HepG2 (cell line): ENCODE data around the gene MAP2K7. TPM values are rescaled to one million over a fixed set of nuclear protein-coding genes. Genes with fewer than 3 reads are reported as not detected.

ENCODE experiments used
- ATAC-seq: fragments of 200-7000 bp; cut with Tn5 transposase; 3 replicates; pipeline ENCODE4 v1.9.1; 2020; ENCODE audit warnings: mild to moderate bottlenecking, moderate library complexity
- BruUV-seq: library from RNA; stranded (reverse); fragments of 400-500 nt; replicated peaks from 2 replicates; lab custom pipeline; 2021; lab: Mats Ljungman, UMichigan
- CTCF ChIA-PET: fragments of 300-600 bp; formaldehyde crosslinking; extraction: SDS; loops from one replicate; lab custom pipeline; 2021; ENCODE audit warnings: low total read pairs, inconsistent platforms, low intra/inter-chr PET ratio; lab: Yijun Ruan, JAX
- POLR2A ChIA-PET: fragments of 350-600 bp; sonication (Branson Sonifier 250); formaldehyde crosslinking; loops from one replicate; lab custom pipeline; 2020; ENCODE audit warnings: antibody characterized with exemption, inconsistent platforms; lab: Yijun Ruan, JAX
- DNase-seq: peaks from one replicate; pipeline ENCODE4 v3.0.0-alpha.2; 2015; ENCODE audit warnings: low spot score
- FAIRE-seq: peaks from 3 replicates; lab custom pipeline; 2011; peaks lifted over from hg19 to GRCh38; lab: Jason Lieb, UNC
- H2AFZ ChIP-seq: one replicate; pipeline ENCODE4 v1.6.1; 2011; ENCODE audit warnings: low read length, inconsistent platforms
- H3K27ac ChIP-seq: fragments of 300-600 bp; 3 replicates; pipeline ENCODE4 v1.8.0; 2011; ENCODE audit warnings: mixed run types, mild to moderate bottlenecking, mixed read lengths, low read length, inconsistent platforms; ENCODE audit not compliant: insufficient read depth; ENCODE audit errors: extremely low read length
- H3K27me3 ChIP-seq, 2 experiments: fragments of 200-600 bp in 1 of 2; 2 replicates in 1 of 2; 3 replicates in 1 of 2; pipeline versions ENCODE4 v1.6.0 to v1.8.0; 2011; ENCODE audit warnings: low read length in 2 of 2, mild to moderate bottlenecking in 2 of 2, moderate library complexity in 2 of 2, inconsistent platforms in 1 of 2; ENCODE audit not compliant: insufficient read depth in 2 of 2, control insufficient read depth in 1 of 2
- H3K36me3 ChIP-seq, 2 experiments: fragments of 200-600 bp in 1 of 2; replicated peaks in 1 of 2; 2 replicates in 1 of 2; 3 replicates in 1 of 2; pipeline versions ENCODE4 v1.5.1 to v1.8.0; 2011; ENCODE audit warnings: low read length in 2 of 2, inconsistent platforms in 1 of 2; ENCODE audit not compliant: insufficient read depth in 2 of 2, control insufficient read depth in 1 of 2
- H3K4me1 ChIP-seq: 2 replicates; pipeline ENCODE4 v1.5.1; 2012; ENCODE audit warnings: low read length, inconsistent platforms; ENCODE audit not compliant: insufficient read depth
- H3K4me2 ChIP-seq: 2 replicates; pipeline ENCODE4 v1.6.0; 2011; ENCODE audit warnings: low read depth, low read length, inconsistent platforms
- H3K4me3 ChIP-seq, 3 experiments: fragments of 200-600 bp in 1 of 3; sonication (generic), shearing (Covaris generic) in 1 of 3; replicated peaks in 1 of 3; 2 replicates each; pipeline ENCODE4 v1.5.1; 2011 to 2016; ENCODE audit warnings: low read length in 3 of 3, inconsistent platforms in 2 of 3, low read depth in 2 of 3, mild to moderate bottlenecking in 2 of 3, control low read depth in 1 of 3, mixed read lengths in 1 of 3; ENCODE audit not compliant: insufficient read depth in 1 of 3
- H3K79me2 ChIP-seq: one replicate; pipeline ENCODE4 v1.6.1; 2011; ENCODE audit warnings: low read length, inconsistent platforms; ENCODE audit not compliant: insufficient read depth
- H3K9ac ChIP-seq: 2 replicates; pipeline ENCODE4 v1.6.0; 2011; ENCODE audit warnings: mild to moderate bottlenecking, low read depth, low read length, inconsistent platforms; ENCODE audit not compliant: insufficient read depth
- H3K9me3 ChIP-seq: 2 replicates; pipeline ENCODE4 v1.5.1; 2012; ENCODE audit warnings: mild to moderate bottlenecking, low read length
- H4K20me1 ChIP-seq: 2 replicates; pipeline ENCODE4 v1.6.0; 2011; ENCODE audit warnings: inconsistent platforms, mild to moderate bottlenecking, low read length, moderate library complexity; ENCODE audit not compliant: insufficient read depth
- AGO2 ChIP-seq: fragments of 200-400 bp; formaldehyde crosslinking; optimal IDR thresholded peaks from 2 replicates; pipeline ENCODE3; 2017; ENCODE audit warnings: mild to moderate bottlenecking, low read depth, low read length, moderate library complexity
- ATF3 ChIP-seq: sonication (generic); formaldehyde crosslinking; IDR thresholded peaks from 2 replicates; pipeline ENCODE4 v1.4.0; 2020; ENCODE audit warnings: missing genetic modification reagents
- CBX1 ChIP-seq: IDR thresholded peaks from one replicate; pipeline ENCODE4 v1.6.1; 2016; ENCODE audit warnings: antibody characterized with exemption, low read depth
- CEBPG ChIP-seq: IDR thresholded peaks from 2 replicates; pipeline ENCODE4 v1.6.1; 2016
- HOXA5 ChIP-seq: sonication (generic); formaldehyde crosslinking; IDR thresholded peaks from 2 replicates; pipeline ENCODE4 v1.4.0; 2020; ENCODE audit warnings: missing genetic modification reagents
- IKZF4 ChIP-seq: sonication (generic); formaldehyde crosslinking; IDR thresholded peaks from 2 replicates; pipeline ENCODE4 v1.5.1; 2020; ENCODE audit warnings: borderline replicate concordance, mild to moderate bottlenecking, low read depth, missing genetic modification reagents; ENCODE audit errors: not compliant biosample characterization
- KAT7 ChIP-seq: IDR thresholded peaks from 2 replicates; pipeline ENCODE4 v1.6.1; 2018; ENCODE audit warnings: borderline replicate concordance, missing compliant biosample characterization
- MXI1 ChIP-seq: IDR thresholded peaks from 3 replicates; pipeline ENCODE4 v1.6.1; 2012; ENCODE audit warnings: low read depth, low read length, inconsistent platforms, borderline replicate concordance
- PLRG1 ChIP-seq: fragments of 450-650 bp; conservative IDR thresholded peaks from 2 replicates; pipeline ENCODE4 v1.6.1; 2016
- SIX4 ChIP-seq: sonication (generic); formaldehyde crosslinking; IDR thresholded peaks from 2 replicates; pipeline ENCODE4 v1.4.0; 2020; ENCODE audit warnings: missing genetic modification reagents
- THAP8 ChIP-seq: sonication (generic); formaldehyde crosslinking; IDR thresholded peaks from 2 replicates; pipeline ENCODE4 v1.5.1; 2020; ENCODE audit warnings: missing genetic modification reagents, mild to moderate bottlenecking, borderline replicate concordance
- U2AF1 ChIP-seq: fragments of 200-400 bp; formaldehyde crosslinking; optimal IDR thresholded peaks from 2 replicates; pipeline ENCODE3; 2017; ENCODE audit warnings: mild to moderate bottlenecking, low read depth, low read length
- ZBTB42 ChIP-seq: sonication (generic); formaldehyde crosslinking; IDR thresholded peaks from 2 replicates; pipeline ENCODE4 v1.5.0; 2020; ENCODE audit warnings: mild to moderate bottlenecking, missing genetic modification reagents
- ZNF230 ChIP-seq: sonication (generic); formaldehyde crosslinking; IDR thresholded peaks from 2 replicates; pipeline ENCODE4 v1.4.0; 2020; ENCODE audit warnings: mild to moderate bottlenecking, missing genetic modification reagents
- ZNF317 ChIP-seq: sonication (generic); formaldehyde crosslinking; IDR thresholded peaks from 2 replicates; pipeline ENCODE4 v1.5.0; 2020; ENCODE audit warnings: mild to moderate bottlenecking, missing genetic modification reagents
- ZNF496 ChIP-seq: sonication (generic); formaldehyde crosslinking; IDR thresholded peaks from 2 replicates; pipeline ENCODE4 v1.8.1; 2023; ENCODE audit warnings: mild to moderate bottlenecking, moderate library complexity, missing genetic modification reagents; ENCODE audit not compliant: insufficient replicate concordance
- ZNF513 ChIP-seq: sonication (generic); formaldehyde crosslinking; conservative IDR thresholded peaks from 2 replicates; pipeline ENCODE4 v1.5.0; 2020; ENCODE audit warnings: missing genetic modification reagents
- ZNF563 ChIP-seq: sonication (generic); formaldehyde crosslinking; IDR thresholded peaks from 2 replicates; pipeline ENCODE4 v1.8.0; 2022; ENCODE audit warnings: mild to moderate bottlenecking, moderate library complexity, missing genetic modification reagents
- ZNF713 ChIP-seq: sonication (generic); formaldehyde crosslinking; IDR thresholded peaks from 2 replicates; pipeline ENCODE4 v1.4.0; 2020; ENCODE audit warnings: mild to moderate bottlenecking, missing genetic modification reagents
- WGBS: methylation state at CpG from one replicate; pipeline ENCODE4 v1.1.6; 2017; ENCODE audit warnings: low lambda C conversion rate; 5-methylcytosine and 5-hydroxymethylcytosine counted together
- in situ Hi-C: cut with HindIII; loops from 2 replicates; pipeline ENCODE4 v1.10.0; 2017; ENCODE audit warnings: low pct_unique_long_range_greater_than_20kb; ENCODE audit not compliant: extremely low pct_ligation_motif_present
- intact Hi-C: fragments of 100-400 bp; cut with micrococcal nuclease; formaldehyde crosslinking; loops from one replicate; pipeline ENCODE4 v1.10.0; 2022; ENCODE audit not compliant: unreplicated experiment
- polyA plus RNA-seq, 8 experiments: library from polyadenylated mRNA; depleted of rRNA in 3 of 8; stranded (reverse) in 7 of 8; unstranded in 1 of 8; fragments of >200 nt; fragmentation: Illumina TruSeq in 4 of 8; extraction: Trizol in 4 of 8; gene quantifications; 2 replicates each; pipeline versions ENCODE4 v1.2.1 to v1.2.3, GENCODE V29; 2011 to 2016; ENCODE audit warnings: low read depth in 4 of 8, missing spikeins in 1 of 8, mixed read lengths in 1 of 8; ENCODE audit not compliant: insufficient read depth in 1 of 8
- total RNA-seq, 5 experiments: library from RNA; depleted of rRNA; stranded (reverse); fragments of >200 nt; fragmentation: Illumina TruSeq; extraction: Trizol; gene quantifications; 2 replicates each; pipeline ENCODE4 v1.2.3, GENCODE V29; 2016; ENCODE audit warnings: low read depth in 1 of 5

Gene MAP2K7
- total and polyA plus RNA-seq, 2 of the 13 experiments (the other 11 are each of a cell fraction or from before 2014, with no cell fraction given), result 9.0 to 10.8 TPM

- Histone ChIP-seq H3K4me2 (no peak overlapping the region), H3K36me3 (peaks cover 9 to 21% of the 10 kb centered on the region in 2 experiments; a peak in 3 of 5 replicates), H3K79me2 (peaks cover 25% of the 10 kb centered on the region), H2AFZ (no peak overlapping the region), H3K27me3 (no peaks in the 10 kb centered on the region; a peak in 1 of 5 replicates), H3K4me3 (no peak overlapping the region), H3K4me1 (peaks cover 55% of the 10 kb centered on the region), H3K27ac (no peak overlapping the region), H3K9me3 (no peaks in the 10 kb centered on the region), H3K9ac (no peak overlapping the region), H4K20me1 (peaks cover 10% of the 10 kb centered on the region; the same call in 1 of the 2 replicates)
- FAIRE-seq (no peak), DNase-seq (no peak), ATAC-seq (no peak)
- no peak for TF ChIP-seq ZNF513
- TF ChIP-seq CBX1, result no peak
- no peak for TF ChIP-seq KAT7 (CRISPR knock-in tag)
- TF ChIP-seq ZNF563 (CRISPR knock-in tag), result no peak
- TF ChIP-seq ZBTB42, result no peak
- no peak for TF ChIP-seq CEBPG (CRISPR knock-in tag)
- TF ChIP-seq AGO2, result no peak
- TF ChIP-seq ZNF713 (CRISPR knock-in tag), result no peak
- no peak for TF ChIP-seq ATF3 (CRISPR knock-in tag)
- TF ChIP-seq HOXA5, result no peak
- TF ChIP-seq ZNF317, result no peak
- TF ChIP-seq U2AF1, result no peak
- no peak for TF ChIP-seq ZNF230
- TF ChIP-seq MXI1, result no peak
- TF ChIP-seq IKZF4 (CRISPR knock-in tag), result no peak
- no peak for TF ChIP-seq PLRG1
- no peak for TF ChIP-seq THAP8 (CRISPR knock-in tag)
- TF ChIP-seq ZNF496, result no peak
- TF ChIP-seq SIX4, result no peak
- BruUV-seq, result no TSS peak
- in situ Hi-C loops (no loop called here), intact Hi-C loops (no loop called here)
- ChIA-PET CTCF (no interaction called here), POLR2A (interaction anchor here (4.7 to 4.9 kb wide), 3 partner anchors 12 to 32 kb away, joined by 52 to 83 read pairs (median 75); partner anchors contain the start of genes LRRC8E and SNAPC2)
- WGBS, result 97% methylated on average over 3 of the region's 3 CpGs
Measured at GRCh38 chr19:7900931-7901330, 2.7 kb upstream of the MAP2K7 start.
